Breast epithelium (tissue), 3 donors: Measurements from ENCODE around the gene TRPV6.

Experiments
- POLR2A ChIP-seq: fragments of 450-650 bp; IDR thresholded peaks from one replicate; pipeline ENCODE4 v1.6.1; 2016; ENCODE audit warnings: antibody characterized with exemption, mild to moderate bottlenecking, moderate library complexity
- POLR2AphosphoS5 ChIP-seq, 3 donors: sonication (generic); formaldehyde crosslinking; IDR thresholded peaks; one replicate each; pipeline ENCODE4 v1.6.1; 2017; ENCODE audit warnings: antibody characterized with exemption in 3 of 3
- TF ChIP-seq, protein P1 (sequence below), 3 donors: fragments of 450-650 bp; IDR thresholded peaks; one replicate each; pipeline ENCODE4 v1.5.1; 2016 to 2017; ENCODE audit warnings: antibody characterized with exemption in 3 of 3, mild to moderate bottlenecking in 3 of 3, moderate library complexity in 3 of 3

DNA sequence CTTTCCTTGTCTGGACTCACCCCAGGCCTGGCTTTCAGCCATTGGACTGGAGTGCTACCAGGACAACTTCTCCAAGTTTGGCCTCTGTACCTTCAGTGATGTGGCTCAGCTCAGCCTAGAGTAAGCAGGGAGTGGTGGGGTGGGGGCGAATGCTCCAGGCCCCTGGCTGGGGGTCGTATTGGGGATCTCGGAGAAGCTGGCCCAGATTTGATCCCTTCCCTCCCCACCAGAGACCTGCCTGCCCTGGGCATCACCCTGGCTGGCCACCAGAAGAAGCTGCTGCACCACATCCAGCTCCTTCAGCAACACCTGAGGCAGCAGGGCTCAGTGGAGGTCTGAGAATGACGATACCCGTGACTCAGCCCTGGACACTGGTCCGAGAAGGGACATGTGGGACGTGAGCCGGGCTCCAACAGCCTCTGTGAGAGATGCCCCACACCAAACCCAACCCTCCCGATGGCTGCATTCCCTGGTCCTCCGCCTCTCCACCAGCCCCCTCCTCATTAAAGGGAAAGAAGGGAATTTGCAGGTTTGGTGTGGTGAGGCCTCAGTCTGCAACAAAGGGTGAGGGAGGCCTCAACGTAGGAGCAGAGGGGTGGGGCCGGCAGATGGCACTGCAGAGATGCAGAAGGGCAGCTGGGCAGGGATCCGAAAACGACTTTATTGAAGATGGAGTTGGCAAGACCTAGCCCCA lies 14.8 kb downstream of the TRPV6 start:
- TF ChIP-seq, protein P1, sequence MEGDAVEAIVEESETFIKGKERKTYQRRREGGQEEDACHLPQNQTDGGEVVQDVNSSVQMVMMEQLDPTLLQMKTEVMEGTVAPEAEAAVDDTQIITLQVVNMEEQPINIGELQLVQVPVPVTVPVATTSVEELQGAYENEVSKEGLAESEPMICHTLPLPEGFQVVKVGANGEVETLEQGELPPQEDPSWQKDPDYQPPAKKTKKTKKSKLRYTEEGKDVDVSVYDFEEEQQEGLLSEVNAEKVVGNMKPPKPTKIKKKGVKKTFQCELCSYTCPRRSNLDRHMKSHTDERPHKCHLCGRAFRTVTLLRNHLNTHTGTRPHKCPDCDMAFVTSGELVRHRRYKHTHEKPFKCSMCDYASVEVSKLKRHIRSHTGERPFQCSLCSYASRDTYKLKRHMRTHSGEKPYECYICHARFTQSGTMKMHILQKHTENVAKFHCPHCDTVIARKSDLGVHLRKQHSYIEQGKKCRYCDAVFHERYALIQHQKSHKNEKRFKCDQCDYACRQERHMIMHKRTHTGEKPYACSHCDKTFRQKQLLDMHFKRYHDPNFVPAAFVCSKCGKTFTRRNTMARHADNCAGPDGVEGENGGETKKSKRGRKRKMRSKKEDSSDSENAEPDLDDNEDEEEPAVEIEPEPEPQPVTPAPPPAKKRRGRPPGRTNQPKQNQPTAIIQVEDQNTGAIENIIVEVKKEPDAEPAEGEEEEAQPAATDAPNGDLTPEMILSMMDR (IDR thresholded peaks at IDR 0.05) = no peak
- TF ChIP-seq POLR2AphosphoS5 (IDR thresholded peaks at IDR 0.05) = no peak
- no peak for TF ChIP-seq POLR2A
